ENCODE data around the gene CD300C.
"Not testable (repeated sequence)": the region's sequence is repeated elsewhere in the genome, so short reads cannot be mapped to it uniquely, and the experiment has no call there.

CD300C gene

GRCh38 chr17:74531231-74531761 is 14.6 kb downstream of the CD300C start, which contains the start of gene CD300LB:
Gene CD300LB (minus strand): TSS chr17:74531475. CDS start chr17:74531350, 125 bp downstream.
- DNase-seq (ENCODE audit: low read depth in 2 of 2) = no peak

GRCh38 chr17:74530831-74531150 is 15.1 kb downstream of the CD300C start:
- DNase-seq (ENCODE audit: low read depth in 2 of 2) = no peak

- no peak for DNase-seq (ENCODE audit: low read depth in 2 of 2)
These were observed 16.7 kb downstream of the CD300C start for GRCh38 chr17:74529243-74529642.

- no peak for DNase-seq (ENCODE audit: low read depth in 2 of 2)
These were observed 17.3 kb downstream of the CD300C start for GRCh38 chr17:74528491-74529199.

- no peak for DNase-seq (ENCODE audit: low read depth in 2 of 2)
These were observed 18.2 kb downstream of the CD300C start for GRCh38 chr17:74527756-74528155.

GRCh38 chr17:74527081-74527480 is 18.8 kb downstream of the CD300C start:
- no peak for DNase-seq (ENCODE audit: low read depth in 2 of 2)

- DNase-seq (ENCODE audit: low read depth in 2 of 2) = no peak
These were observed 19.2 kb downstream of the CD300C start for GRCh38 chr17:74526681-74527080.

- no peak for DNase-seq (ENCODE audit: low read depth in 2 of 2)
These were observed 20.1 kb downstream of the CD300C start for GRCh38 chr17:74525781-74526288.

GRCh38 chr17:74525465-74525725 is 20.5 kb downstream of the CD300C start:
- DNase-seq (ENCODE audit: low read depth in 2 of 2) = no peak

- no peak for DNase-seq (ENCODE audit: low read depth in 2 of 2)
These were observed 21.1 kb downstream of the CD300C start for GRCh38 chr17:74524653-74525464.

GRCh38 chr17:74523308-74523707 is 22.6 kb downstream of the CD300C start:
- DNase-seq (ENCODE audit: low read depth in 2 of 2) = no peak

- no peak for DNase-seq (ENCODE audit: low read depth in 2 of 2)
These were observed 23.4 kb downstream of the CD300C start for GRCh38 chr17:74522381-74523105.

- DNase-seq (ENCODE audit: low read depth in 2 of 2) = no peak
These were observed 24.2 kb downstream of the CD300C start for GRCh38 chr17:74521701-74522201.

- no peak for DNase-seq (ENCODE audit: low read depth in 2 of 2)
These were observed 25.0 kb downstream of the CD300C start for GRCh38 chr17:74520790-74521480.

- no peak for DNase-seq (ENCODE audit: low read depth in 2 of 2)
These were observed 25.9 kb downstream of the CD300C start for GRCh38 chr17:74520016-74520434.

- not testable (repeated sequence) for DNase-seq (ENCODE audit: low read depth in 2 of 2)
These were observed 27.4 kb downstream of the CD300C start for GRCh38 chr17:74518413-74518981.

GRCh38 chr17:74516561-74517328 is 29.2 kb downstream of the CD300C start:
- DNase-seq (ENCODE audit: low read depth in 2 of 2) = no peak

GRCh38 chr17:74515941-74516340 is 30.0 kb downstream of the CD300C start:
- DNase-seq (ENCODE audit: low read depth in 2 of 2) = no peak

- DNase-seq (ENCODE audit: low read depth in 2 of 2) = no peak
These were observed 31.1 kb downstream of the CD300C start for GRCh38 chr17:74514632-74515334.
